Activated CD4-positive, CD25-positive, alpha-beta regulatory T cell treated with anti-CD3 and anti-CD28 coated beads, Interleukin-2, amount 50 U/mL, for 72 hours (primary cell): ENCODE results near the gene SELENOS.

Source experiments
- DNase-seq: peaks from one replicate; pipeline ENCODE4 v3.0.0; 2021

Gene SELENOS

DNA sequence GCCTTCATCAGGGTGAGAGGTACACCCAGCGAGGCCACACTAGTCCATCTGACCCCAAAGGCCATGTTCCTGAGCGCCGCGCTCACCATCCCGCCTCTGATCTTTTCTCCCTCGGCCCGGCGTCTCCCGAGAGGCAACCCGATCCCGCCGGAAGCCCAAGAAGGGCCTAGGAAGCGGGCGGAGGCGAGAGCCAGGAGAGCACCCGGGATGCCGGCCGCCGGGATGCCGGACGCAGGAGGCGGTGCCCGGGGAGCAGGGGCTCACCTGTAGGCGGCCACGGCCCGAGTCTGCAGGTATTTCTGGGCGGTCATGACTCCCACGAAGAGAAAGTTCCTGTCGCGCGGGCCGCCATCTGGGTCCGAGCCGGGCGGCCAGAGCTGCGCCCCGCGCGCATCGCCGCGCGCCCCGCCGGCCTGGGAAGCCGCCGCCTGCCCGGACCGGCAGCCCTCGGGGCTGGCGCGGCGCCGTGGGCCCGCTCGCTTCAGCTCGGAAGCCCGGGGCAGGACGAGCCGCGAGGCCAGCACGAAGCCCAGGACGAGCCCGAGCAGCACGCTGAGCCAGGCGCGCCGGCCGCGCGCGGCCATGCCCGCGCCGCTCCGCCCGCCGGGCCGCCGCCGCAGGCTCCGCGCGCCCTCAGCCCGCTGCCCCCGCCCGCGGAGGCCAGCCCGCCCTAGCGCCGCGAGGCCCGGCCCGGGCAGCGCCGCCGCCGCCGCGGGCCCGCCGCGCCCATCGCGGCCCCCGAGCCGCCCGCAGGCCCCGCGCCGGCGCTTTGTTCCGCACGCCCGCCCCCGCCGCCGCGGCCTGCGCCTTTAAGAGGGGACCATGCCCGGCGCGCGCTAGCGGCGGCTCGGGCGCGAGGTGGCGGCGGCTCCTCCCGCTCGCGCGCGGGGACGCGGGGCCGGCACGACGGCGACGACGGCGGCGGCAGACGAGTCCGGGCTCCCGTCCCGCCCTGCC is 26.1 kb downstream of the SELENOS start:
- DNase-seq: peak; percentile 48

DNA sequence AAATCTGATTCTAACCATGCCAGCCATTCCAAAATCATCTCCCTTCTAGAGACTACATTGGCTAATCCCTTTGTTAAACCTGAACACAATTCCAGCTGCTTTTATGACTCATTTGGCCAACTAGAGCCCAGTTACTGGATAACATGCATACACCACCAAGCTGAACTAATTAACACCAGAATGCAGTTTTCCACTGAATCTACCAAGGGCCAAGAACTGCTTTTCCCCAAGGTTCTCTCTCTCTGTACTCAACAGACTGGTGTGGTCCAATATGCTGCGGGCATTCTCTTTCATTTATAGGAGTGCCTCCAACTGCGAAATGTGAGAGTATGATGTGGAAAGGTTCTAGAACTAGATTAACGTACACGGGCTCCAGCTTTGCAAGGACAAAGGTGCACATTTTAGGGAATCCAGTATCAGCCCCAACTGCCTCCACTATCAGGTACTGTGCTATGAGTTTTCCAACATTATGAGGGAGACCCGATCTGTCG is 26.9 kb downstream of the SELENOS start:
- DNase-seq: no peak

DNA sequence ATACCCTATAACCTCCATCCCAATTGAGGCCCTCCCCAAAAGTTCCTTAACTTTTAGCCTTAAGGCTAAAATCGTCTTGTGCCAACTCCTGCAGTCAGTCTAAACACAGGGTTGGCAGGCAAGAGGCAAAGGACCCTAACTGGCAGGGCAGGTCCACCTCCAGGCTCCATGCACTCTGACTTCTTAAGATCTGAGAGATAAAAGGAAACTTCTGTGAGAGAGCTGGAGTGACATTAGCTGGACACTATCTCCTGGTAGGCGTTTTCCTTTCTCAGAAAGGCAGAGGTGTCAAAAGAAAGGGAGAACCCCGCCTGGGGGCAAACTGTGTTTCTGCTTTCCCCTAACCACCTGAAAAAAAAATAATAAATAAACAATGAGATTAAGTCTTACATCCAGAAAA is 29.0 kb downstream of the SELENOS start:
- DNase-seq: no peak

- no peak for DNase-seq
Measured at GRCh38 chr15:101246824-101247745, 30.2 kb downstream of the SELENOS start.

- DNase-seq: no peak
Measured at GRCh38 chr15:101246391-101246790, 30.9 kb downstream of the SELENOS start.

DNA sequence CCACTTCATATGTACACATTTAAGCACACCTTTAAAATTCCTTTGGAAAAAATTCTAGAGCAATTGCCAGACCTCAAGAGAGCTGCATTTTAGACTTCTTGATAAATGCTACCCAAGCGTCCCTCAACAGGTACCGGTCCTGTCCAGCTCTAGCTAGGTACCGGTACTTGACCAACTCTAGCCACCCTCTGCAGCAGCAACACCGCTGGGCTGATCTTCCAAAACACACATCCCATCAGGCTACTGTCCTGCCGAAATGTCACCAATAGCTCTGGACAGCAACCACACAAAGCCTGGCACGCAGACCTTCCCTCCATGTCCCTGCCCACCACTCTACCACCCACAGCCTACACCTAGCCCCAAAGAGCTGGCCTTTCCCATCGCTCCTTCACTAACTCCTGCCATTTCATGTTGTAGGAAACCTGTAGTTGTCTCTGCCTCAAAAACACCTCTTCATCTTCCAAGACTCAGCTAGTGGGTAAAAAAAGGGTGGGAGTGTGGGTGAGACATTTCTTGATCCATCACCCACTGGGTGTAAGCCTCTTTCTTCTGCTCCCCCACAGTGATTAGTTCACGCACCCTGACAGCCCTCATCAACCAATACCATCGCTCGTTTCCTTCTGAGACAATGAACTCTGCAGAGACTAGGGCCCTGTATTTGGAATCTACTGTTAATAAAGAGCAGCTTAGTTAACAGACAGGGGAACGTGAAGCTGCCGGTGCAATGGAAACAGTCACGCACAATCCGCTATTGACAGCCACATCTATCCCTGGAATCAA is 32.2 kb downstream of the SELENOS start:
- DNase-seq: no peak

DNA sequence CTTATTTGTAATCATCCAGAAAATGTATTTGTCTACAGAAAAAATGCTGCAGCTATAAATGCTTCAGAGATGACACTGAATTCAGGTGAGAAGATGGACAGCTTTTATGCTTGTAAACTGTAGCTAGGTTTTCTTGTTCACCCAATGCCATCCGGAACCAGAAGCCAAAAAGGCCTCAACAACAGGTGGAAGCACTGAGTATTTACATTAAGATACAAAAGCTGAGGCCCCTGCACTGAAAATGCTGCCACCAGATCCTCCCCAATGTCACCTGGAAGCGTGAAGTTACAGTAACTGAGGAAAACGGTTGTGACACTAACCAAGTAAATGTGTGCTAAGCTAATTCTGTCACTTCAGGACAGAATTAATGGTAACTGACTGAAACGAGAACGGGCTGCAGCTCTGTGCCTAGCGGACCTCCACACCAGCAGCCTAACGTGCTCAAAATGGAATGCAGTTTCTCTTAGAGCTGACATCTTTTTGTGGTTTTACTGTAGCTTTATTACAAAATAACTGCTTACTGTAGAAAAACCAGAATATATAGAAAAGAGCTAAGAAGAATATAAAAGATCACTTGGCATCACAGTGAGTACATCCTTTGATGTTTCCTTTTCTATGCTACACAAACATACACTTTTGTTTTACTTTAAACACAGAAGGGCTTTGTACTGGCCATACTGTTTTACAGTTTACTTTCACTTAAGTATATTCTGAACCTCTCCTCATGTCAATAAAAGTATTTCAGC is 33.1 kb downstream of the SELENOS start:
- no peak for DNase-seq

DNA sequence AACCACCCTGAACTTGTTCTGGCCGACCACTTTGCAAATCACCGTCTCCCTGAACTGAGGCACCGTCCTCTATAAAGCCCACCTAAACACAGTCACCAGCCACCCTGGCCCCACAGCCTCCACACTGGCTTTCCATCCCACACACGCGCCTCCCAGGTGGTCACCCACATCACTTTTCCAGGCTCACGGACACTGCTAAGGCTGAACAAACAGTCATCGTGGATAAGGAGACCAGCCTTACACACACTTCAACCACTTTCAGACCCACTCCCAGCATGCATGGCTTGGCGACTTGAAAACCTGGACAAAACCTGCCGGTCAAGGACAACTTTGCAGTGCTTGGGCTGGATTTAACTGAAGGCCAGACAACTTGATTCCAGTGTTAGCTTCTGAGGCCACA is 33.9 kb downstream of the SELENOS start:
- DNase-seq: no peak

GRCh38 chr15:101242999-101243336 is 34.3 kb downstream of the SELENOS start:
- no peak for DNase-seq

DNA sequence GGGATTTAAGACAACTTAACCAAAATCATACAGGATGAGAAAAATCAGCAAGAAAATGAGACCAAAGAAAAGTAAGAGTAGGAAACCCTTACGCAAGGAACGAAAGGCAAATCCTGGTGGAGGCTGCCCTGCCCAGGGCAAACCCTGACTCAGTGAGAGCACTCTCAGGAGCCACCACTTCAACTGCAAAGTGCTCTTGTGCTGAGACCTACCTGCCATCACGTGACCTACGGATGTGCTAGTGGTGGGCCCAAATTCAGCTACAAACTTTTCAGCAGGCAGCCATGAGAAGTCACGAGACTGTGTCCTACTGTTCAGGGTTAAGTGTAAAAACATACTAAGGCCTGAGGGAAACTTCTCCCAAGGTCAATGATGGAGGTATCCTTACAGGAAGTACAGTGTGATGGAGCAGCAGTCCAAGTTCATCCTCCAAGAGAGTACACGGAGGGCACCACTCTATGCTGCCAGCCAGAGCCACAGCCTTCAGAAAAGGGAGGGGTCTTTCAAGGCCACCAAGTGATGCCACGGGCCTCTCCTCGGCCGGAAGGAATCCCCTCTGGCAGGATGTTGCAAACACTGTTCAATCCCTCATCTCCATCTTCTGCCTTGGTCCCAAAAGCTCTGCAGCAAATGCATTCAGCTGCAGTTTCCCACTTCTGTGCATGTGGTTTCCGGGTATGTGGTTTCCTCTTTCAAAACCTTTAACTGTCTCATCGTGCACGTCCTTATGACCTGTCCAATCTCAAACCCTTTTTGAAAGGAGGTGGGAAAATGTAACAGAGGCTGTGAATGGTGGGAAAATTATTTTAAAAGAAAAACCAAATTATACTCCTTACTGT is 34.9 kb downstream of the SELENOS start:
- peak; percentile 40 for DNase-seq

- no peak for DNase-seq
Measured at GRCh38 chr15:101240358-101240757, 36.9 kb downstream of the SELENOS start.

DNA sequence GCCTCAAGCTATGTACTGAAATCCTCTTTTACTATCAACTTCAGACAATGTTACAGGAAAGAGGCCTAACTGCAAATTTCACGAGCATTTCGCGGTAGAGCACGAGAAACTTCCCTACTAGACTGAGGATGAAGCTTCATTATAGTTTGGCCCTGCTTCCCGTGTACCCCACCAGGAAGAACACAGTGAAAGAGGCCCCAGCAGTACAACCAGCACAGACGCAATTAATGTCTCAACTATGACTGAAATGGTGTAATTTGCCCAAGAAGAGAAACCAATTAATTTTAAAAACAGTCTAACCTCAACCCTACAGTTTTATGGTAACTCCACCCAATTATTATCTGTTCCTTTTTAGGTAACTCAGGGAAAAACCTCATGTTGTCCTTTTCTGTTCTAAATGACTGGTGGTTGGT is 37.6 kb downstream of the SELENOS start:
- no peak for DNase-seq

GRCh38 chr15:101237251-101237650 is 40.0 kb downstream of the SELENOS start:
- DNase-seq: no peak

GRCh38 chr15:101233651-101234280 is 43.5 kb downstream of the SELENOS start:
- DNase-seq: no peak

DNA sequence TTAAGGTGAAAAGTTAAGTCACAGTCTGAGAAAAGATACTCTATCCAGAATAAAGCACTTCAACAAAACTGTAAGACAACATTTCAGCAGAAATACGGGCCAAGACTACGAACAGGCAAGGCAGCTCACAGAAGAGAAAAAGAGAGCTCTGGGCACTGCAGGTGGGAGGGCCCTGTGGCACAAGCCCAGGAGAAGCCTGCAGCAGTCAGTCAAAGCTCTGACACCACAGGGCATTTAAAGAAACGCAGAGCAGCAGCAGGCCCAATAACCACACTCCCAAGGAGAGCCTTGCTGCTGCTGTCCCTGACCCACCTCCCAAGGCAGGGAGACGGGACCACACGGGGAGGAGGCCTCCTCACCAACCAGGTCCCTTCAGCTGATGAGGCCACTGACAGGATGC is 44.6 kb downstream of the SELENOS start:
- no peak for DNase-seq

DNA sequence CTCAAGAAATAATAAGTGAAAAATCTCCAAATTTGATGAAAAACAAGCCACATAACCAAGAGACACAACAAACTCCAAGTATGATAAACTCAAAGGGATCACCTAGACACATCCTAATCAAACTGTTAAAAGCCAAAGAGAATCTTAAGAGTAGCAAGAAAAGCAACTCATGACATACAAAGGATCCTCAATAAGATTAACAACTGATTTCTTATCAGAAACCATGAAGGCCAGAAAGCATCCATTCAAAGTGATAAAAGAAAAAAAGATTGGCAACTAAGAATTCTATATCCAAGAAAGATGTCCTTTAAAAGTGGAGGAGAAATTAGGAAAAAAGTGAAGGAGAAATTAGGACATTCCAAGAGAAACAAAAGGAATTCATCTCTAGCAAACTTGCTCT is 49.0 kb downstream of the SELENOS start:
- no peak for DNase-seq

DNA sequence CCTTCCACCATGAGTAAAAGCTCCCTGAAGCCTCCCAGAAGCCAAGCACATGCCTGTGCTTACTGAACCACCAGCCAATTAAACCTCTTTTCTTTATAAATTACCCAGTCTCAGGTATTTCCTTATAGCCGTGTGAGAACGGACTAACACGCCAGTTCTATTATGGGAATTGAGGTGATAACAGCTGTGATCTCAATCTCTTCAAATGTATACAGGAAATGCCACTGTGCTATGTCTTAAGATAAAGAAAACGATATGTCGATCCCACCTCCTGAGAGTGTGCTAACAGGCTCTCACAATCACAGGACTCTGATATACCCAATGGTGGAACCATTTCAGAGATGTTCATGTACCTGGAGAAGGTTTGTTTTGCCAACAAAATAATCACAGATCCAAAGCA is 51.6 kb downstream of the SELENOS start:
- DNase-seq: no peak
